ENCODE measurements around the gene PTCD3.
A peak's percentile ranks its signal among the peaks of the same experiment; 100 is the strongest.

PTCD3 gene

DNA sequence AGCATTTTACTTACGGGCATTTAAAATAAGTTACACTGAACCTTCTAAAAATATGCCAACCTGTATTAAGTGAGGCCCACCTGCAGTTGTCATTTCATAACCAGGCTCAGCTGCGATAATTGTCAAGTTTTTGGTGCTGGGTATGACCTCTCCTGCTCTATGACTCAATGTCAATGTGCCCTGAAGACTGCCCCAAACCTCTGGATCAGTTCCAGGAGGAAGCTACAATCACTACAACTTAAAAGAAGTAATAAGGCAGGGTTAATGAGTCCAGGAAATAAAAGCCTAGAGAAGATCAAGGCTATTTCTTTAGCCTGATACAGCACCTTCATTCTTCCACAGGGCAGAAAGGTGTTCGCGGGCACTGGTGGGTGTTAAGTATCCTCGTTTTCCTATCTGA lies 23.3 kb upstream of the PTCD3 start:
- no peak for DNase-seq

GRCh38 chr2:86087936-86088850 lies 17.8 kb upstream of the PTCD3 start:
- DNase-seq, result no peak

DNA sequence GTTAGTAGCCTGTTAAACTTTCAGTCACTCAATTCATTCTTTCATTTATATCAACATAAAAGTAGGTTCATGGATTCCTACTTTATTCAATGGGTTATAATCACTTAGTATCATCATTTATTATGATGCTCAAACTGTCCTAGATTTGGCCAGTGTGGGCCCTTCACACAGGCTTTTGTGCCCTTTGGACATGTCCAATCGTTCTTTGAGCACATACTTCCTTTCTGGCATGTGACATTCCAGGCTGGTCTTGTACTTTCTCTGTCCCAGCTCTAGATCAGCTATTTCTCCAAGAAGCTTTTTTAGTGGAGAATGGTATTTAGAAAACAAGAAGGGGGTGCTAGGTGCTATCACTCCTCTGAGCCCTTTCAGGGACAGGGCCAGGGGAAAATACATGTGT lies 11.8 kb upstream of the PTCD3 start:
- DNase-seq, result no peak

GRCh38 chr2:86097114-86097896 lies 8.7 kb upstream of the PTCD3 start:
- DNase-seq, result no peak

- no peak for DNase-seq
Observed at GRCh38 chr2:86097913-86098312, 8.1 kb upstream of the PTCD3 start.

DNA sequence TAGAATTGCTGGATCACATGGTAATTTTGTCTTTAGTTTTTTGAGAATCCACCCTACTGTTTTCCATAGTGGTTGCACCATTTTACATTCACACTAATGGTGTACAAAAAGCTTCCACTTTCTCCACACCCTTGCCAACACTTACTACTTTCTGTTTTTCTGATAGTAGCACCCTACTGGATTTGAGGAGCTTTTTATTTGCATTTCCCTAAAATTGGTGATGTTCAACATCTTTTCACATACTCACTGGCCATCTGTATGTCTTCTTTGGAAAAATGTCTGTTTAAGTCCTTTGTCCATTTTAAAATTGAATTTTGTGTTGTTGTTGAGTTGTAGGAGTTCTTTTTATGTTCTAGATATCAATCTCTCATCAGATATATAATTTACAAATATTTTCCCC lies 3.9 kb upstream of the PTCD3 start:
- no peak for DNase-seq

DNA sequence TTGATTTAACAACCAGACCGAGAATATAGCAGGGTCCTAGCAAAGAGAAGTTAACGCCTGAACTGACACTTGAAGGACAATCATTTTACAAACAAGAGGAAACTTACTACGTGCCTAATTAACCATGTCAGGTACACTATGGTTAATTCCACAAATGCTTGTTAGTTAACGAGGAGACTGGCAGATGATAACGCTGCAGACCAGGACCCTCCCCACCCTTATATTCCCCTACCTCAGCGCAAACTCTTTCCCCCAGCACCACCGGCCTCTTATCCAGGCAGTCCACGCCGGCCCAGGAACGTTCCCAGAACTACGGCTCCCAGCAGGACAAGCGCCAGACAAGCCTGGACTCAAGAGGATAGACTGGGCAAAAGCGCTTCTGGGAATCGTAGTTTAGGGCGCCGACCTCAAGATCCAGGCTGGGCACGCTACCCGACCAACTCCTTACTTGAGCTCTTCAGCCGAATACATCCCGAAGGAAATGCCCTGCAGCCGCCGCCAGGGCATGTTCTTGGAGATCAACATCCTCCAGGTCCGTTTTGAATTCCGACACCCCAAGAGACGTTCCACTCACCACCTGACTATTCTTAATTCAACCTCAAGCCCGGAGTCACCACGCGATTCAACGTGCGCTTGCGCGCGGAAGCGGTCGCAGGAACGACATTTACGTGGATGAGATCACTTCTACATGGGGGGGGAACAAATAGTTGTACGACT lies 625 bp upstream of the PTCD3 start, which contains the start of gene POLR1A:
TSS of gene POLR1A (minus strand) at position 635 of the 717 bp plus-strand sequence. CDS start at position 525, 110 bp downstream.
- peak; percentile 77 for DNase-seq

DNA sequence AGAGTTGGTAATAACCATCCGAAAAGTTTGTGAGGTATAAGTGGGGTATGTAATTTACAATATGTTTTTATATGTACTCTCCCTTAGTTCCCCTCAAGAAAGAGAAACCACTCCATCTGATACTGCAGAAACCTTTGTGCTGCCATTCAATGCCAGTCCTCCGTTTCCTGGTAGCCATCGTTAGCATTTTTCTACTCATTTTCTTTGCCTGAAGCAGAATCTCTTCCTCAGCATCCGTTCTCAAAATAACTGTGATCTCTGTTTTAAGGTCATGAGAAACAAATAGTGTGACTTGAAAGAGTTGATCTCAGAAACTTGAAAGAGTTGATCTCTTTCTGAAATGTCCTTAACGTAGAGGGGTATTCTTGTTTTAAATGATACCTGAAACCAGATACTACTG lies 996 bp downstream of the PTCD3 start:
- DNase-seq, result no peak

GRCh38 chr2:86118130-86118529 lies 12.1 kb downstream of the PTCD3 start:
- DNase-seq, result no peak

DNA sequence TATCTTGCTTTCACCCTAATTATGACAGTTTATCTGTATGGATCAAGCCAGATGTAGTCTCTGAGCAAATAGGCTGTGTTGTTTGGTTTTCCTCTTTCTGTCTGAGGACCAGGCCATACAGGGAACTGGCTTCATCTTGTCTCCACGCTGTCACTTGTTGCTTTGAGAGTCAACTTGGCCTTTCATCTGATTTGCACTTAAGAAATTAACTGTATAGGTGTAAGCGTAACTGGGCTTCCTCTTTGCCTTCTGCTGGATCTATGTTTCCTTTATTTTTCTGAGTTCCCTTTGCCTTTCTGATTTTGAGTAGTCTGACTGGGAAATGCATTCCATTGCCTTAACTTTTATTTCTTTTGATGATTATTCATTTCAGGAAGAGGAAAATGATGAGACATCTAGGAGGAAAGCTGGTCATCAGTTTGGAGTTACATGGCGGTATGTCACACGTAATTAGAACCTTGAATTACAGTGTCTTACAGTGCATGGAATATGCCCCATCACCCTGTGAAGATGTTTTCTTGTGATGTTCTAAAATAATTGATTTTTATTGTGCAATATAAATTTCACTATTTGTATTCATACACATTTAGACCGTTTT lies 17.4 kb downstream of the PTCD3 start:
- no peak for DNase-seq

GRCh38 chr2:86124683-86125082 lies 18.6 kb downstream of the PTCD3 start:
- DNase-seq, result no peak

DNA sequence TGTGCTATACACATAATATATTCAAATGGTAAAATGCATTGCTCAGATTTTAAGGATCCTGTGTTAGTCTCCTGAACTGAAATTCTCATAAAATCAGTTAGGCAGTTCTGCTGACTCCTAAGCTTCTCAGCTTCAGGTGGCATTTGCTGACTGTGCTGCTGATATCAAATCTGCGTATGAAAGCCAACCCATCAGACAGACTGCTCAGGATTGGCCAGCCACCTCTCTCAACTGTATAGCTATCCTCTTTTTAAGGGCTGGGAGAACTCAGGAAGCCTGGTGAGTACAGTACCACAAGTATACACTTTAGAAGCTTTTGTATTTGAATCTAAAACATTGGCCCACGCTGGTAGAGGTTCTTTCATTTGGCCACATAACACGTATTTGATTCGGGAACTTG lies 28.7 kb downstream of the PTCD3 start:
- no peak for DNase-seq

DNA sequence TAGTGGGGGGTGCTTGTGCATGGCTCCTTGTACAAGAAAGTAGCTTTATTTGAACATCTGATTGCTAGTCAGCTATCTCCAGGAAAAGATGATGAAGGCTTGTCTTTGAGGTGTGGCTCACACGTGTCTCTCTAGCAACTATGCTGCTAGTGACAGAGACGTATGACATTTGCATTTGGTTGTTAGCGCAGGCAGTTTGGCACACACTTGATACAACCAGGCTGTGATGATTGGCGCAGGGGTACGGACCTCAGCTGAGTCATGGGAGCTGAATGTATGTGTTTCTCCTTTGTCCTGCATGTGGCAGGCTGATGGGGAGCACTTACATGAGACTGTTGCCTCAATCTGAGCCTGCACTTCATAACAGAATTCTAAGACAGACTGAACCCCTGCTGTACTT lies 29.6 kb downstream of the PTCD3 start:
- no peak for DNase-seq

- no peak for DNase-seq
Observed at GRCh38 chr2:86136141-86136540, 30.1 kb downstream of the PTCD3 start.

DNA sequence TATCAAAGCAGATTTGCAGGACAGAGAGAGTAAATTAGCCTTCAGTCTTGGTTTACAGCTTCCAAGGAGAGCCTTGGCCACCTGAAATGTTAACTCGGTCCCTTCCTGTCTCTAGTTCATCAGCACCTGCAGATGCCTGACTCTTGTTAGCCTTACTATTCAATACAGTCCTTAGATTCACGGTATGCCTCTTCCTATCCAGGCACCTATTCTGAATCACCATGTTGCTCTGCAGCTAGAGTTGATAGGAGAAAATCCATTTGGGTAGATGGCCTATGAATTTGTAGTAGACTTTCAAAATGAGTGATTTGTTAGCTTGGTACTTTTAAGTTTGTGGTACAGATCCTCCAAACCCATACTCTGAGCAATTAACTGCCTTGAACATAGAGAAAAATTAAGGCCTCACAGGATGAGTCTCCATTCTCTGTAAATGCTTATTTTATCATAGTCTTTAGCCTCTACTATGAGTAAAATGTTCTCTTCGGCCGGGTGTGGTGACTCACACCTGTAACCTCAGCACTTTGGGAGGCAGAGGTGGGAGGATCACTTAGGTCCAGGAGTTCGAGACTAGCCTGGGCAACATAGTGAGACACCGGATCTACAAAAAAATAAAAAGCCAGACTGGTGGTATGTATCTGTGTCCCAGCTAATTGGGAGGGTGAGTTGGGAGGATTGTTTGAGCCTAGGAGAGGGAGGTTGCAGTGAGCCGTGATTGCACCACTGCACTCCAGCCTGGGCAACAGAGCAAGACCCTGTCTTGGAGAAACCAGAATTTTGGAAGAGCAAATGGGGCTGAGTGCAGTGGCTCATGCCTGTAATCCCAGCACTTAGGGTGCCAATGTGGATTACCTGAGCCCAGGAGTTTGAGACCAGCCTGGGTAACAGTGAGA lies 32.9 kb downstream of the PTCD3 start:
- no peak for DNase-seq

DNA sequence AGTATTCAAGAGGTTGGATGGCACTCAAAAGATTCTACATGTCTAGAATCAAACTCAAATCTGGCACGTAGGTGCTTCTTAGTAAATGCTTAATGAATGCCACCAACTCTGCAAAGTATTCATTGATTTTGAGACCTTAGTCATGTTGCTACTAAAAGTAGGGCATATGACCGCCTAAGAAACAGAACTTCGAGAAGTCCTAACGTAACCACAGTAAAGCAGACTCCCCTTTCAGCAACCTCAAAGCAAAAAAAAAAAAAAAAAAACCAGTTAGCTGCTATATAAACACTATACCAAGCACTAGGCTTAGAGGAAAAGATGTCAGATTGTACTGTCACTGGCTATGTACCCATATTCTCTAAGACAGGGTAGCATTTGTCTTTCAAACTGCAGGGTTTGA lies 33.9 kb downstream of the PTCD3 start:
- DNase-seq, result no peak

DNA sequence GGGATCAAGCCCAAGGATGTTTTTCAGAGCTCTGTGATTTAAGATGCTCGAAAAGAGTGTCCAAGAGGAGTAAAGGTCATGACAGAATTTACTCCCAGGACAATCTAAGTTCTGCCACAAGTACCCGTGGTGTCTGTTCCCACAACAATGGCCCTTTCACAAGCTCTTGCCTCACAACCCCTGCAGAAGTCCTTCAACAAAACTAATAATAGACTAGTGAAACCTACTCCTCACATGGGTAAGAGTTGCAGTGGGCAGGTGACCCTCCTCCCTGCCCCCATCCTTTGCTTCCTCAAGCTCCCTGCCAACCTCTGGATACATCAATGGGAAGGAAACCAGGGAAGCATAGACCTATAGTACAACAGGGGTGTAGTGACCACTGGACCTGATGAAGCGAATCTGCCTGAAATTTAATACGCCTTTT lies 34.9 kb downstream of the PTCD3 start:
- no peak for DNase-seq

- no peak for DNase-seq
Observed at GRCh38 chr2:86142436-86143257, 36.6 kb downstream of the PTCD3 start.

DNA sequence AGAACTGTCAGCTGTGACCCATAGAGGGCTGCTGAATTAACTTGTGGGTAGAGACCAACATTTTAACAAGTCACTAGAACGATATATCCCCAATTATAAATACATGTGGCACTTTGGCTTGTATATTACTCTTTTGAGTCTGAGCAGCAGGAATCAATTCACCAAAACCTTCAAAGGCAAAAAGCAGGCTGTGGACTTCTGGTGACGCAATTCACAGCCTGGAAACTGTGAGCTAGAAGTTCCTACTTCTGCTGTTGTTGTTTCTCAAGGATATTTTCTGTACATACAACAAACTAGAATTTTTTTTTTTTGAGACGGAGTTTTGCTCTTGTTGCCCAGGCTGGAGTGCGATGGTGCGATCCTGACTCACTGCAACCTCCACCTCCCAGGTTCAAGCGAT lies 37.3 kb downstream of the PTCD3 start:
- no peak for DNase-seq

GRCh38 chr2:86143926-86144685 lies 38.1 kb downstream of the PTCD3 start:
- DNase-seq, result no peak

Measured in activated effector memory CD4-positive, alpha-beta T cell treated with Interleukin-2 at 50 U/mL for 16 hours (primary cell).